Astrocyte (in vitro differentiated cells and primary cell): Measurements from ENCODE around the gene AFM.

Experiments used
- EZH2 ChIP-seq: IDR thresholded peaks from 2 replicates; pipeline ENCODE4 v1.6.1; 2012; ENCODE audit warnings: mild to moderate bottlenecking, low read length, inconsistent platforms; ENCODE audit not compliant: insufficient read depth
- TF ChIP-seq, protein P1 (sequence below): IDR thresholded peaks from 2 replicates; pipeline ENCODE4 v1.5.1; 2011; ENCODE audit warnings: low read depth, mild to moderate bottlenecking, inconsistent platforms, low read length, moderate library complexity; ENCODE audit not compliant: insufficient read depth

DNA sequence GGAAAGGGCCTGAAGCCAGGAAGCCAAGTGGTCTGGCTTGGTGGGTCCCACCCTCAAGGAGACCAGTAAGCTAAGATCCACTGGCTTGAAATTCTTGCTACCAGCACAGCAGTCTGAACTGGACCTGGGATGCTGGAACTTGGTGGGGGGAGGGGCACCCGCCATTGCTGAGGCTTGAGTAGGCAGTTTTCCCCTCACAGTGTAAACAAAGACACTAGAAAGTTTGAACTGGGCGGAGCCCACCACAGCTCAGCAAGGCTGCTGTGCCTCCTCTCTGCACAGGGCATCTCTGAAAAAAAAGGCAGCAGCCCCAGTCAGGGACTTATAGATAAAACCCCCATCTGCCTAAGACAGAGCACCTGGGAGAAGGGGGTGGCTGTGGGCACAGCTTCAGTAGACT lies 63.1 kb downstream of the AFM start:
- TF ChIP-seq, protein P1, sequence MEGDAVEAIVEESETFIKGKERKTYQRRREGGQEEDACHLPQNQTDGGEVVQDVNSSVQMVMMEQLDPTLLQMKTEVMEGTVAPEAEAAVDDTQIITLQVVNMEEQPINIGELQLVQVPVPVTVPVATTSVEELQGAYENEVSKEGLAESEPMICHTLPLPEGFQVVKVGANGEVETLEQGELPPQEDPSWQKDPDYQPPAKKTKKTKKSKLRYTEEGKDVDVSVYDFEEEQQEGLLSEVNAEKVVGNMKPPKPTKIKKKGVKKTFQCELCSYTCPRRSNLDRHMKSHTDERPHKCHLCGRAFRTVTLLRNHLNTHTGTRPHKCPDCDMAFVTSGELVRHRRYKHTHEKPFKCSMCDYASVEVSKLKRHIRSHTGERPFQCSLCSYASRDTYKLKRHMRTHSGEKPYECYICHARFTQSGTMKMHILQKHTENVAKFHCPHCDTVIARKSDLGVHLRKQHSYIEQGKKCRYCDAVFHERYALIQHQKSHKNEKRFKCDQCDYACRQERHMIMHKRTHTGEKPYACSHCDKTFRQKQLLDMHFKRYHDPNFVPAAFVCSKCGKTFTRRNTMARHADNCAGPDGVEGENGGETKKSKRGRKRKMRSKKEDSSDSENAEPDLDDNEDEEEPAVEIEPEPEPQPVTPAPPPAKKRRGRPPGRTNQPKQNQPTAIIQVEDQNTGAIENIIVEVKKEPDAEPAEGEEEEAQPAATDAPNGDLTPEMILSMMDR: no peak
- TF ChIP-seq EZH2: no peak
